Astrocyte (in vitro differentiated cells and primary cell): Measurements from ENCODE around the gene UQCC2. TPM values are rescaled to one million over a fixed set of nuclear protein-coding genes. Genes with fewer than 3 reads are reported as not detected.

Experiments
- DNase-seq: peaks from one replicate; pipeline ENCODE4 v3.0.0-alpha.2; 2010; ENCODE audit warnings: low read depth
- FAIRE-seq: peaks from 2 replicates; lab custom pipeline; 2011; peaks lifted over from hg19 to GRCh38; lab: Jason Lieb, UNC
- H2AFZ ChIP-seq: 2 replicates; pipeline ENCODE4 v1.6.0; 2012; ENCODE audit warnings: low read depth, low read length, inconsistent platforms
- H3K27ac ChIP-seq: 2 replicates; pipeline ENCODE4 v1.5.1; 2011; ENCODE audit warnings: low read depth, low read length, inconsistent platforms
- H3K27me3 ChIP-seq: 2 replicates; pipeline ENCODE4 v1.6.0; 2011; ENCODE audit warnings: low read length, inconsistent platforms; ENCODE audit not compliant: insufficient read depth
- H3K36me3 ChIP-seq: 2 replicates; pipeline ENCODE4 v1.5.1; 2011; ENCODE audit warnings: low read length, inconsistent platforms; ENCODE audit not compliant: insufficient read depth
- H3K4me1 ChIP-seq: 2 replicates; pipeline ENCODE4 v1.5.1; 2011; ENCODE audit warnings: low read length, inconsistent platforms; ENCODE audit not compliant: insufficient read depth
- H3K4me2 ChIP-seq: 2 replicates; pipeline ENCODE4 v1.6.0; 2012; ENCODE audit warnings: low read length, inconsistent platforms
- H3K4me3 ChIP-seq: 2 replicates; pipeline ENCODE4 v1.5.1; 2011; ENCODE audit warnings: low read depth, mild to moderate bottlenecking, low read length, inconsistent platforms; ENCODE audit not compliant: insufficient read depth
- H3K79me2 ChIP-seq: 2 replicates; pipeline ENCODE4 v1.6.0; 2012; ENCODE audit warnings: mild to moderate bottlenecking, low read length, inconsistent platforms; ENCODE audit not compliant: insufficient read depth
- H3K9ac ChIP-seq: 2 replicates; pipeline ENCODE4 v1.6.0; 2012; ENCODE audit warnings: mild to moderate bottlenecking, low read length, inconsistent platforms
- H3K9me3 ChIP-seq: 2 replicates; pipeline ENCODE4 v1.5.1; 2012; ENCODE audit warnings: low read depth, mild to moderate bottlenecking, low read length, inconsistent platforms; ENCODE audit not compliant: insufficient read depth
- H4K20me1 ChIP-seq: 2 replicates; pipeline ENCODE4 v1.6.0; 2012; ENCODE audit warnings: low read length, inconsistent platforms; ENCODE audit not compliant: insufficient read depth
- H3K27ac Mint-ChIP-seq: one replicate; pipeline ENCODE4 v1.8.0; 2021; ENCODE audit warnings: mild to moderate bottlenecking, mixed read lengths; ENCODE audit not compliant: unreplicated experiment
- H3K27me3 Mint-ChIP-seq: one replicate; pipeline ENCODE4 v1.8.0; 2021; ENCODE audit warnings: low read depth, mixed read lengths; ENCODE audit not compliant: unreplicated experiment
- H3K36me3 Mint-ChIP-seq: one replicate; pipeline ENCODE4 v1.8.0; 2021; ENCODE audit warnings: low read depth, mixed read lengths; ENCODE audit not compliant: unreplicated experiment
- H3K4me1 Mint-ChIP-seq: one replicate; pipeline ENCODE4 v1.8.0; 2021; ENCODE audit warnings: low read depth, mixed read lengths; ENCODE audit not compliant: unreplicated experiment
- H3K4me3 Mint-ChIP-seq: one replicate; pipeline ENCODE4 v1.8.0; 2021; ENCODE audit warnings: mild to moderate bottlenecking, moderate library complexity, mixed read lengths; ENCODE audit not compliant: unreplicated experiment
- H3K9me3 Mint-ChIP-seq: one replicate; pipeline ENCODE4 v1.8.0; 2021; ENCODE audit warnings: mild to moderate bottlenecking, mixed read lengths; ENCODE audit not compliant: unreplicated experiment
- EZH2 ChIP-seq: IDR thresholded peaks from 2 replicates; pipeline ENCODE4 v1.6.1; 2012; ENCODE audit warnings: mild to moderate bottlenecking, low read length, inconsistent platforms; ENCODE audit not compliant: insufficient read depth
- total RNA-seq: library from RNA; stranded (reverse); gene quantifications from 2 replicates; pipeline ENCODE4 v1.2.1, GENCODE V29; 2021
- TF ChIP-seq, protein P1 (sequence below): IDR thresholded peaks from 2 replicates; pipeline ENCODE4 v1.5.1; 2011; ENCODE audit warnings: low read depth, mild to moderate bottlenecking, inconsistent platforms, low read length, moderate library complexity; ENCODE audit not compliant: insufficient read depth

UQCC2 gene
- total RNA-seq, 1 donor from 2014 or later = 70.2 TPM

GRCh38 chr6:33716890-33717632, 5.6 kb upstream of the UQCC2 start:
- H3K27me3 ChIP-seq = peaks cover 22% of the 10 kb centered on the region
- no peaks in the 10 kb centered on the region for H3K9me3 Mint-ChIP-seq
- H3K79me2 ChIP-seq = no peaks in the 10 kb centered on the region
- no peaks in the 10 kb centered on the region for H3K36me3 ChIP-seq
- no peak overlapping the region for H2AFZ ChIP-seq
- no peaks in the 10 kb centered on the region for H4K20me1 ChIP-seq
- H3K4me3 ChIP-seq = no peak overlapping the region
- no peak overlapping the region for H3K4me3 Mint-ChIP-seq
- H3K4me1 ChIP-seq = peaks cover under 1% of the 10 kb centered on the region
- TF ChIP-seq, protein P1, sequence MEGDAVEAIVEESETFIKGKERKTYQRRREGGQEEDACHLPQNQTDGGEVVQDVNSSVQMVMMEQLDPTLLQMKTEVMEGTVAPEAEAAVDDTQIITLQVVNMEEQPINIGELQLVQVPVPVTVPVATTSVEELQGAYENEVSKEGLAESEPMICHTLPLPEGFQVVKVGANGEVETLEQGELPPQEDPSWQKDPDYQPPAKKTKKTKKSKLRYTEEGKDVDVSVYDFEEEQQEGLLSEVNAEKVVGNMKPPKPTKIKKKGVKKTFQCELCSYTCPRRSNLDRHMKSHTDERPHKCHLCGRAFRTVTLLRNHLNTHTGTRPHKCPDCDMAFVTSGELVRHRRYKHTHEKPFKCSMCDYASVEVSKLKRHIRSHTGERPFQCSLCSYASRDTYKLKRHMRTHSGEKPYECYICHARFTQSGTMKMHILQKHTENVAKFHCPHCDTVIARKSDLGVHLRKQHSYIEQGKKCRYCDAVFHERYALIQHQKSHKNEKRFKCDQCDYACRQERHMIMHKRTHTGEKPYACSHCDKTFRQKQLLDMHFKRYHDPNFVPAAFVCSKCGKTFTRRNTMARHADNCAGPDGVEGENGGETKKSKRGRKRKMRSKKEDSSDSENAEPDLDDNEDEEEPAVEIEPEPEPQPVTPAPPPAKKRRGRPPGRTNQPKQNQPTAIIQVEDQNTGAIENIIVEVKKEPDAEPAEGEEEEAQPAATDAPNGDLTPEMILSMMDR = no peak
- peaks cover 14% of the 10 kb centered on the region for H3K27me3 Mint-ChIP-seq
- DNase-seq (no peak), FAIRE-seq (no peak)
- H3K27ac ChIP-seq = no peak overlapping the region
- no peak overlapping the region for H3K9ac ChIP-seq
- peak overlapping the region; percentile 36 for H3K27ac Mint-ChIP-seq
- no peak overlapping the region for H3K4me2 ChIP-seq
- no peaks in the 10 kb centered on the region for H3K36me3 Mint-ChIP-seq
- H3K9me3 ChIP-seq = no peaks in the 10 kb centered on the region
- H3K4me1 Mint-ChIP-seq = peaks cover under 1% of the 10 kb centered on the region

GRCh38 chr6:33716379-33716778, 4.9 kb upstream of the UQCC2 start:
- Histone ChIP-seq H3K9me3 (no peaks in the 10 kb centered on the region), H3K9ac (no peak overlapping the region), H3K79me2 (no peaks in the 10 kb centered on the region), H3K4me3 (no peak overlapping the region), H3K36me3 (no peaks in the 10 kb centered on the region), H3K4me2 (no peak overlapping the region), H3K27ac (no peak overlapping the region), H2AFZ (no peak overlapping the region), H3K27me3 (peaks cover 18% of the 10 kb centered on the region), H4K20me1 (no peaks in the 10 kb centered on the region), H3K4me1 (peaks cover 4% of the 10 kb centered on the region)
- H3K36me3 Mint-ChIP-seq = no peaks in the 10 kb centered on the region
- TF ChIP-seq, protein P1 = no peak
- no peak for TF ChIP-seq EZH2
- H3K4me1 Mint-ChIP-seq = peaks cover 2% of the 10 kb centered on the region
- H3K27me3 Mint-ChIP-seq = peaks cover 14% of the 10 kb centered on the region
- H3K27ac Mint-ChIP-seq = no peak overlapping the region
- DNase-seq (no peak), FAIRE-seq (no peak)
- no peak overlapping the region for H3K4me3 Mint-ChIP-seq
- no peaks in the 10 kb centered on the region for H3K9me3 Mint-ChIP-seq

- no peak overlapping the region for H3K27ac ChIP-seq
Measured at GRCh38 chr6:33714385-33715040, 3.0 kb upstream of the UQCC2 start.

More at GRCh38 chr6:33714385-33715040, 3.0 kb upstream of the UQCC2 start:
- Mint-ChIP-seq H3K4me1 (peaks cover 10% of the 10 kb centered on the region), H3K27ac (no peak overlapping the region), H3K9me3 (no peaks in the 10 kb centered on the region), H3K4me3 (no peak overlapping the region), H3K36me3 (no peaks in the 10 kb centered on the region), H3K27me3 (peaks cover 6% of the 10 kb centered on the region)
- no peak overlapping the region for H3K4me3 ChIP-seq
- no peak overlapping the region for H2AFZ ChIP-seq
- H3K79me2 ChIP-seq = peaks cover 15% of the 10 kb centered on the region
- H3K27me3 ChIP-seq = peaks cover 6% of the 10 kb centered on the region
- DNase-seq (no peak), FAIRE-seq (no peak)
- TF ChIP-seq, protein P1 = no peak
- no peak for TF ChIP-seq EZH2
- H3K9me3 ChIP-seq = no peaks in the 10 kb centered on the region
- H3K36me3 ChIP-seq = no peaks in the 10 kb centered on the region
- peaks cover 13% of the 10 kb centered on the region for H3K4me1 ChIP-seq
- no peak overlapping the region for H3K9ac ChIP-seq
- no peaks in the 10 kb centered on the region for H4K20me1 ChIP-seq
- H3K4me2 ChIP-seq = no peak overlapping the region
